Head of caudate nucleus (tissue), 42 donors: ENCODE measurements around the gene TMPRSS4.

ENCODE experiments used
- DNase-seq, 42 donors: peaks; one replicate each; pipeline versions ENCODE4 v3.0.0 to v3.0.0-alpha.2; 2020 to 2021; ENCODE audit warnings: mixed read lengths in 7 of 42
- intact Hi-C: fragments of 100-400 bp; cut with DNase I; formaldehyde crosslinking; loops from one replicate; pipeline ENCODE4 v1.15.0; 2022

Gene TMPRSS4

GRCh38 chr11:118076754-118077281, at the start of gene TMPRSS4:
Gene TMPRSS4 (plus strand): TSS chr11:118077078. CDS start chr11:118077303, 225 bp downstream.
- intact Hi-C loops: no loop called here
- peak in 1 of 42 donors; percentile 32 for DNase-seq

GRCh38 chr11:118027694-118028093, 49.2 kb upstream of the TMPRSS4 start:
- intact Hi-C loops: no loop called here

GRCh38 chr11:118028626-118029025, 48.3 kb upstream of the TMPRSS4 start:
- intact Hi-C loops: no loop called here
- DNase-seq: no peak

More at GRCh38 chr11:118027694-118028093, 49.2 kb upstream of the TMPRSS4 start:
- DNase-seq: no peak

- DNase-seq: no peak
- intact Hi-C loops: no loop called here
Measured at GRCh38 chr11:118033443-118033842, 43.4 kb upstream of the TMPRSS4 start.

- intact Hi-C loops: no loop called here
- DNase-seq: no peak
Measured at GRCh38 chr11:118042141-118042540, 34.7 kb upstream of the TMPRSS4 start.

- intact Hi-C loops: no loop called here
- DNase-seq: no peak
Measured at GRCh38 chr11:118042796-118043195, 34.1 kb upstream of the TMPRSS4 start.

- intact Hi-C loops: no loop called here
- DNase-seq: peak in 1 of 42 donors; percentile 5
Measured at GRCh38 chr11:118045191-118045590, 31.7 kb upstream of the TMPRSS4 start.

GRCh38 chr11:118046051-118046963, 30.6 kb upstream of the TMPRSS4 start:
- intact Hi-C loops: no loop called here
- DNase-seq: peak in 1 of 42 donors; percentile 25

- intact Hi-C loops: no loop called here
- peak in 1 of 42 donors; percentile 14 for DNase-seq
Measured at GRCh38 chr11:118046964-118047700, 29.7 kb upstream of the TMPRSS4 start.

GRCh38 chr11:118047749-118048148, 29.1 kb upstream of the TMPRSS4 start:
- intact Hi-C loops: no loop called here
- DNase-seq: no peak

- DNase-seq: peak in 1 of 42 donors; percentile 9
- intact Hi-C loops: no loop called here
Measured at GRCh38 chr11:118048472-118049370, 28.2 kb upstream of the TMPRSS4 start.

GRCh38 chr11:118049771-118050170, 27.1 kb upstream of the TMPRSS4 start:
- peak in 1 of 42 donors; percentile 13 for DNase-seq
- intact Hi-C loops: loop anchor here (5.0 kb wide), 1 partner anchor 202 kb away; no protein-coding TSS in a partner anchor

- intact Hi-C loops: loop anchor here (5.0 kb wide), 1 partner anchor 203 kb away; no protein-coding TSS in a partner anchor
- DNase-seq: peak in 3 of 42 donors; percentile 9 to 27 (median 20)
Measured at GRCh38 chr11:118050208-118050891, 26.5 kb upstream of the TMPRSS4 start.

- intact Hi-C loops: loop anchor here (5.0 kb wide), 1 partner anchor 204 kb away; no protein-coding TSS in a partner anchor
- DNase-seq: peak in 3 of 42 donors; percentile 9 to 14 (median 11)
Measured at GRCh38 chr11:118051136-118051610, 25.7 kb upstream of the TMPRSS4 start.

- intact Hi-C loops: loop anchor here (5.0 kb wide), 1 partner anchor 205 kb away; no protein-coding TSS in a partner anchor
- DNase-seq: peak in 3 of 42 donors; percentile 21 to 41 (median 32)
Measured at GRCh38 chr11:118051611-118052461, 25.0 kb upstream of the TMPRSS4 start.

- peak in 3 of 42 donors; percentile 18 to 33 (median 28) for DNase-seq
Measured at GRCh38 chr11:118052581-118053206, 24.2 kb upstream of the TMPRSS4 start.

More at GRCh38 chr11:118052581-118053206, 24.2 kb upstream of the TMPRSS4 start:
- intact Hi-C loops: loop anchor here (5.0 kb wide), 1 partner anchor 205 kb away; no protein-coding TSS in a partner anchor
